Putamen (tissue), 1 donor: ENCODE data around the gene CNGA1.
"Not testable (repeated sequence)": the region's sequence is repeated elsewhere in the genome, so short reads cannot be mapped to it uniquely, and the experiment has no call there.

Experiments
- DNase-seq: peaks from one replicate; pipeline ENCODE4 v3.0.0-alpha.2; 2016; ENCODE audit warnings: low spot score

Gene CNGA1

GRCh38 chr4:47954677-47955076, 61.8 kb downstream of the CNGA1 start:
- no peak for DNase-seq

- DNase-seq = no peak
Measured at GRCh38 chr4:47954245-47954644, 62.2 kb downstream of the CNGA1 start.

- no peak for DNase-seq
Measured at GRCh38 chr4:47945930-47946726, 70.4 kb downstream of the CNGA1 start.

DNA sequence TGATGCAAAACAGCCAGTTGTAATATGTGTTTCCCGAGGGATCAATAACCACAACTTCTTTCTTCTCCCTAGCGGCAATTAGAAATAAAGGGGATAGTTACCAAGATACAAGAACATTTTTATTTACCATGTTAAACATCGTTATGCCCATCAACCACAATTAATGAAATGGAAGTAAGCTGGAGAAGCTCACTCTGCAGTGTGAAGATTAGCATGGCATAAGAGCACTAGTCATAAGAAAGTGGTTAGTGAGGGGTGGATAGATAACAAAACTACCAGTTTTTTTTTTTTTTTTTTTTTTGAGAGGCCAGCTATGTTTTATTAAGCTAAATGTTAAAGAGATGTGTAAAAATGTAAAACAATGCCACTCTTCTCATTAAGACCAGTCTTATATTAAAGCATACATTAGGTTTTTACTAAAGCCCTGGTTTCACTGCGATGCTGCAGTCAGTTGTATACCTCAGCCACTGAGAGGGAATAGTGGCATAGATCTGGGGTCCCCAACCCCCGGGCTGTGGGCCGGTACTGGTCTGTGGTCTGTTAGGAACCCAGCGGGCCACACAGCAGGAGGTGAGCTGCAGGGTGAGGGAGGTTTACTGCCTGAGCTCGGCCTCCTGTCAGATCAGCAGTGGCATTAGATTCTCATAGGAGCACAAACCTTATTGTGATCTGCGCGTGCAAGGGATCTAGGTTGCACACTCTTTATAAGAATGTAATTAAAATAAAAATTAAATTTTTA, 74.2 kb downstream of the CNGA1 start:
- DNase-seq = no peak

- no peak for DNase-seq
Measured at GRCh38 chr4:47939456-47939855, 77.0 kb downstream of the CNGA1 start.

- no peak for DNase-seq
Measured at GRCh38 chr4:47936336-47936735, 80.1 kb downstream of the CNGA1 start.

GRCh38 chr4:47933840-47934239, 82.6 kb downstream of the CNGA1 start:
- DNase-seq = peak; percentile 22

DNA sequence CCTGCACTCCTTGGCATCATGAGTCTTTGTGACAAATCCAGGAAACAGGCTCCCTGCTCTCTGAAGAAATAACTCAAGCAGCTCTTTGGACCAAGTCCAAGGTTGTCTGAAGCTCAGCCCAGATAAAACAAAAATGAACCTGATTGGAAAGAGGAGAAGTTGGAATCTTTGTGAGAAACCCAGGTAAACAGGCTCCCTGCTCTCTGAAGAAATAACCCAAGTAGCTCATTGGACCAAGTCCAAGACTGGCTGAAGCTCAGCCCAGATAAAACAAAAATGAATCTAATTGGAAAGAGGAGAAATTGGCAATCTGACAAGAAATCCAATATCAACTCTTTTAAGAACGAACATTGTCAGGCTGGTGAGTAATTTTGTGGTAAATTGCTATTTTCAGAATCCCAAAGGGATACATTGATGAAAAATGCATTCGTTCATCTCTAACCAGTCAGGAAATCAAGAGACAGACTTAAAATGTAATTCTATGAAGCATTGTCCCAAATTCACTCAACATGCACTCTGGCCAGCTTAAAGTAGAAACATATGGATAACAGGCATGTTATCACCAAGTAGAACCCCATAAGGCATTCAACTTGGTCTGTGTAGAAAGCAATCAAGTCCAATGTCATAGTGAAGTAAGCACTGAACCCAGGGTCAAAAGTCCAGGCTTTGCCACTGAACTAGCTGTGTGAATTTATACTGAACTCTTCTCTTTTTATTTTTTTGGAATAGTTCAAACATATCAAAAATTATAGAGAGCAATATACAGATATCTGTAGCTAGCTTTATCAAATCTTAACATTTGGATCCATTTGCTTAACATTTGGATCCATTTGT, 85.3 kb downstream of the CNGA1 start:
- DNase-seq = no peak

DNA sequence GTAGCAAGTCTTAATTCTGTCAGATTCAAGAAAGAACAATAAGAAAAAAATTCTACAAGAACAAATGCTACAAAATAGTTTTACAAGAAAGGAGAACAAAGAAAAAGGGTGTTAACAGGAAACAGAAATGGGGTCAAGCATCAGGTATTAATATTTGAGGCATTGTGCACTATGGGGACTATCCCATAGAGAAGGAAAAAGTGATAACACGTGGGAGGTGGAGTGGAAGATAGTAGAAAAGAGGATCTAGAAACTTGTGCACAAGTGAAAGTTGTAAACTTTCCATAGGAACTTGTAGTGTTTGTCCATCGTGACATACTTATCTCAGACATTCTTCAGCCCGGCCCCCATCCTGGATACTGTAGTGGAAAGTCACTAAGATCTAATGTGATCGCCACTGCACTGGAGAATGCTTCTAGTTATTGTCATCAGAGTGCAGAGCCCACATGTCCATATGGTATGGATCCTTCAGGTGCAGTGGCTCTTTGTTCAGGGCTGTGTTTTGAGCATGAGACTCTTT, 86.7 kb downstream of the CNGA1 start:
- no peak for DNase-seq

DNA sequence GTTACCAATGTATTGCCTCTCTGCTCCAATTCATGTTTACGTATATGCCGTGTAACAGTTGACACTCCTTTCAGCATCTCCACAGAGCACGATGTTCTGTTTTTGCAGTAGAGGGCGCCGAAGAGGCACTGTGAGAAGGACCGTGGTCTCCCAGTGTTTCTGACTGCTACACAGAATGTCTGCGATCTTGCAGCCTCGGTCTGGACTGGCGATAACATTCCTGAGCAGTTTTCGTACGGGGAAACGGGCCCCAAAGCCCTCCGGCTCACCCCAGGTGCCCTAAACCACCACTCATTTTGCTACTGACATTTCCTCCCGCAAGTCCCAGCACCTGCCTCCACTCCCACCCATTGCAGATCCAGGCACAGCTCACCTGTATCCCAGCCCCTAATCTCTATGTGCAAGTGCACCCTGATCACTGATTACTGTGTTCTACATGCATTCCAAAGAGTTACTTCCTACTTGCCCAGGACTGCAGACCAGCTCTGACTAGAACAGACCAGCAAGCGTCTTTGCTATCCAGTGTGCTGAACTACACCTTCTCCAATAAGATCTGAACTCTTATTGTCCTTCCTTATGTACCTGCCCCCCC, 89.7 kb downstream of the CNGA1 start:
- peak; percentile 31 for DNase-seq

- not testable (repeated sequence) for DNase-seq
Measured at GRCh38 chr4:47923261-47923608, 93.2 kb downstream of the CNGA1 start.

DNA sequence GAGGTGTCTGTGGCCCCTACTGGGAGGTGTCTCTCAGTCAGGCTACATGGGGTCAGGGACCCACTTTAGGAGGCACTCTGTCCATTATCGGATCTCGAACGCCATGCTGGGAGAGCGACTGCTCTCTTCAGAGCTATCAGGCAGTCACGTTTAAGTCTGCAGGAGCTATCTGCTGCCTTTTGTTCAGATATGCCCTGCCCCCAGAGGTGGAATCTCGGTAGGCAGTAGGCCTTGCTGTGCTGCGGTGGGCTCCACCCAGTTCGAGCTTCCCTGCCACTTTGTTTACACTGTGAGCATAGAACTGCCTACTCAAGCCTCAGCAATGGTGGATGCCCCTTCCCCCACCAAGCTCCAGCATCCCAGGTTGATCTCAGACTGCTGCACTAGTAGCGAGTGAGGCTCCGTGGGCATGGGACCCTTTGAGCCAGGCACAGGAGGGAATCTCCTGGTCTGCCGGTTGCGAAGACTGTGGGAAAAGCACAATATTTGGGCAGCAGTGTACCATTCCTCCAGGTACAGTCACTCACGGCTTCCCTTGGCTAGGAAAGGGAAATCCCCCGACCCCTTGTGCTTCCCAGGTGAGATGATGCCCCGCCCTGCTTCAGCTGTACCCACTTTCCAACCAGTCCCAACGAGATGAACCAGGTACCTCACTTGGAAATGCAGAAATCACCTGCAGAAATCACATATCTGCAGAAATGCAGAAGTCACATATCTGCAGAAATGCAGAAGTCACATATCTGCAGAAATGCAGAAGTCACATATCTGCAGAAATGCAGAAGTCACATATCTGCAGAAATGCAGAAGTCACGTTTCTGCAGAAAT, 93.8 kb downstream of the CNGA1 start:
- DNase-seq = not testable (repeated sequence)

DNA sequence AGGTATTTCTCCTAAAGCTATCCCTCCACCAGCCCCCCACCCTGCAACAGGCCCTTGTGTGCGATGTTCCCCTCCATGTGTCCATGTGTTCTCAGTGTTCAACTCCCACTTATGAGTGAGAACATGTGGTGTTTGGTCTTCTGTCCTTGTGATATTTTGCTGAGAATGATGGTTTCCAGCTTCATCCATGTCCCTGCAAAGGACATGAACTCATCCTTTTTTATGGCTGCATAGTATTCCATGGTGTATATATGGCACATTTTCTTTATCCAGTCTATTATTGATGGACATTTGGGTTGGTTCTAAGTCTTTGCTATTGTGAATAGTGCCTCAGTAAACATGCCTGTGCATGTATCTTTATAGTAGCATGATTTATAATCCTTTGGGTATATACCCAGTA, 99.3 kb downstream of the CNGA1 start:
- not testable (repeated sequence) for DNase-seq

DNA sequence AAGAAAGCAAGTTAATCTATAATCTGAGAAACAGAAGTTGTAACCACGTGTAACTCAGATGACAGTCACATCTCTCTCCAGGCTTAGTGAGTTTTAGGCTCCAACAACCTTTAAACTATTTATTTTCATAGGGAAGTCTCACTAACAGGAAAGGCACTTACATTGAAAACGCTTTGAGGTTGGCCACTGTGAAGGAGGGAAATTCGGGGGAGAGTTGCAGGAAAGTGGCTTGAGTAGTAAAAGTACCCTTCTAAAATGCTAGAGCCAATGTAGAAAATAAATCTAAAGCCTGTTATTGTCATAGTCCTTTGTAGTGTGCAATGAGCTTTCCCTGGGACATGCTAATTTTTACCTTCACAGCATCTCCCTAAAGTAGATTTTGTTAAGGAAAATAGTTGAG, 101.1 kb downstream of the CNGA1 start:
- DNase-seq = no peak

- DNase-seq = no peak
Measured at GRCh38 chr4:47914926-47915237, 101.6 kb downstream of the CNGA1 start.

GRCh38 chr4:47914220-47914925, 102.1 kb downstream of the CNGA1 start, which contains the start of gene NFXL1:
NFXL1 (minus strand) TSS chr4:47914583; CDS start chr4:47914203, 380 bp downstream.
- DNase-seq = peak; percentile 97

GRCh38 chr4:47913861-47914219, 102.6 kb downstream of the CNGA1 start:
- DNase-seq = peak; percentile 30

GRCh38 chr4:47913330-47913729, 103.2 kb downstream of the CNGA1 start:
- no peak for DNase-seq

- DNase-seq = no peak
Measured at GRCh38 chr4:47907089-47907646, 109.3 kb downstream of the CNGA1 start.

DNA sequence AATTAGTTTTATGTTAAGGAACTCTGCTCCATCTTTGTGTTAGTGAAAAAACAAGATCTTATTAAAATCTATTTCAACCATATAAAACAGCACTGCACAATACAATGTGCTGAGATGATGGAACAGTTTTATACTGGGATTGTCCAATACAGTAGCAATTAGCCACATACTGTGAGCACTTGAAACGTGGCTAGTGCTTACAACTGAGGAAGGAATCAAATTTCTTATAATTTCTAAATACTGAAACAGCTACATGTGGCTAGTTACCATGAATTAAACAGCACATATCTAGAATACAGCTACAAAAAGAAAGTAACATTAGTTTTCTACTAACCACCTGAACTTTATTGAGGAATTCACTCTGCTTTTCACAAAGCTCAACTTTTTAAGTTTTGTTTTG, 116.8 kb downstream of the CNGA1 start:
- no peak for DNase-seq
